GM19372 (cell line): ENCODE results near the gene HECTD1.
"Not testable (repeated sequence)": the region's sequence is repeated elsewhere in the genome, so short reads cannot be mapped to it uniquely, and the experiment has no call there.

Source experiments
- ATAC-seq: cut with Tn5 transposase; IDR thresholded peaks from one replicate; pipeline ENCODE4 v1.9.1; 2021; ENCODE audit warnings: mild to moderate bottlenecking, low read depth, moderate library complexity; ENCODE audit not compliant: unreplicated experiment

The HECTD1 gene

DNA sequence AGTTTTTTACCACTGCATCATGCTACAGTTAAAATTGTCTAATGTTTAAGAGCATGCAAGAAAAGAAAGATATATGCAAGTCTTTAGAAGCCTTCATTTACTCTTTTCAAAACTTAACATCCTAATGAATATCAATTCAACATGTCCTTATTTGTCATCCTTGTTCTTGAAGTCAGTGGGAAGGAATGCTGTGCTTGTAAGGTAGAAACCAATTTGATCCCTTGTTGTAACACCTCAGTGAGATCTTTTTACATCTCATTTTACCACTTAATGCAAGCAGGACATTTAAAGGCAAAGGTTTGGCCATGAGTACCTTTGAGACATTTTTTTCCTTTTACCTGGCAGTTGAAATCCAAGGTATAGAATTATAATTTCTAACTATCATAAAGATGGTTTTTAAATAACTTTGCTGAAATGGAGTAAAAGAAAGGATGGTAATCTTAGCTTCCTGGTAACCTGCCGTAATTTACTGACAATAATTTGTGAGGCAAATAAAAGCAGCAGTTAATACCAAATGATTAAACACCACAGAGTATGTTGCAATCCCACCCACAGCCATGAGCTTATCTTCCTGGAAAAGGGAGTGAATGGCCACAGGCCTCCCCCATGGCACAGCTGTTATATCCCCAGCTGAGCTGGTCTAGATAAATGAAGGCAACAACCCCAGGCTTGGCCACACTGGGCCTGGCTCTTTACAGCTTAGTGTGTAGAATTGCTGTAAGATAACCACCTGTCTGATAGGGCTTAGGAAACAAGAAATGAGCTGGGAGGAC is 148.3 kb downstream of the HECTD1 start:
- ATAC-seq = no peak

DNA sequence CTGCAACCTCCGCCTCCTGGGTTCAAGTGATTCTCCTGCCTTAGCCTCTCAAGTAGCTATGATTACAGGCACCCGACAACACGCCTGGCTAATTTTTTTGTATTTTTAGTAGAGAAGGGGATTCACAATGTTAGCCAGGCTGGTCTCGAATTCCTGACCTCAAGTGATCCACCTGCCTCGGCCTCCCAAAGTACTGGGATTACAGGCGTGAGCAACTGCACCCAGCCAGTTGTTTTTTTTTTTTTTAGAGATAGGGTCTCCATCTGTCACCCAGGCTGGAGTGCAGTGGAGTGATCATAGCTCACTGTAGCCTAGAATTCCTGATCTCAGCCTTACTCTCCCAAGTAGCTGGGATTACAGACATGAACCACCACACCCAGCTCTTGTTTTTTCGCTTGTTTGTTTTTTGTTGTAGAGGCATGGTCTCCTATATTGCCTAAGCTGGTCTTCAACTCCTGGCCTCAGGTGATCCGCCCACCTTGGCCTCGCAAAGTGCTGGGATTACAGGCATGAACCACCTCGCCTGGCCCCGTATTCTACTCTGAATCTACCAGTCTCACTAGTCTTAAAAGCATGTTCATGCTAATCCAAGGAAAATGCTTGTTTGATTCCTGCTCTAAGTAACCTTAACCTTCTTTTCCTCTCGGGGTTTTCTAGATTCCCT is 149.8 kb downstream of the HECTD1 start:
- ATAC-seq = no peak

DNA sequence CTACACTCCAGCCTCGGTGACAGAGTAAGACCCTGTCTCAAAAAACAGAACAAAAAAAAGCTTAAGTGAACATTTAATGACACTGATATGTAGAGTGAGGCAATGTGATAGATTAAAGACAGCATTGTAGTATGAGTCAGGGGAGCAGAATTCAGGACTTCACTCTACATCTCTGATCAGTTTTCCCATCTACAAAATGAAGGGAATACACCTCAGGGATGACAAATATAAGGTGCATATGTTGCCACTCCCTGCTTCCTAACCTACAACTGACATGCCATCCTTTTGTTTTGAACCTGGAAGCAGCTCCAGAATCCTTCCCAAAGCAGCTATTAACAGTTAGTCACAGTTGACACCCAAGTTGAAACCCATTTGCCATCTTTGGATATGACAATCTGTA is 150.6 kb downstream of the HECTD1 start:
- ATAC-seq = no peak

DNA sequence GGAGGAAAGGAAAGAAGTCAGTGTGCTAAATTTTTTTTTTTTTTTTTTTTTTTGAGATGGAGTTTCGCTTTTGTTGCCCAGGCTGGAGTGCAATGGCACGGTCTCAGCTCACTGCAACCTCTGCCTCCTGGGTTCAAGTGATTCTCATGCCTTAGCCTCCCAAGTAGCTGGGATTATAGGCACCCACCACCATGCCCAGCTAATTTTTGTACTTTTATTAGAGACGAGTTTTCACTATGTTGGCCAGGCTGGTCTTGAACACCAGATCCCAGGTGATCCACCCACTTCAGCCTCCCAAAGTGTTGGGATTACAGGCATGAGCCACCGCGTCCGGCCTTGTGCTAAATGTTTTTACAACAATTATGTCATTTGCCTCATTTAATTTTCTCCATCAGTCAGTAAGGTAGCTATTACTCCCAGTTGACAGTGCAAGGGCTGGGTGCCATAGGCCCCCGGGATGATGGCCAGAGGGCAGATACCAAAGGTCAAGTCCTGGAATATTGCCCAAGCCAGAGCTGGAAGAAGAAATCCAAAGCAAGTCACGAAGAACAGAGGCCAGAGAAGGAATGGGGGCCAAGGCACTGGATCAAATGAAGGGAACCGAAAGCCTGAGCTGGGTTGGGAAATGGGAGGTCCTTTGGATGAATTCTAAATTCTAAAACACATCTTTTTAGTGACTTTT is 154.5 kb downstream of the HECTD1 start:
- not testable (repeated sequence) for ATAC-seq

DNA sequence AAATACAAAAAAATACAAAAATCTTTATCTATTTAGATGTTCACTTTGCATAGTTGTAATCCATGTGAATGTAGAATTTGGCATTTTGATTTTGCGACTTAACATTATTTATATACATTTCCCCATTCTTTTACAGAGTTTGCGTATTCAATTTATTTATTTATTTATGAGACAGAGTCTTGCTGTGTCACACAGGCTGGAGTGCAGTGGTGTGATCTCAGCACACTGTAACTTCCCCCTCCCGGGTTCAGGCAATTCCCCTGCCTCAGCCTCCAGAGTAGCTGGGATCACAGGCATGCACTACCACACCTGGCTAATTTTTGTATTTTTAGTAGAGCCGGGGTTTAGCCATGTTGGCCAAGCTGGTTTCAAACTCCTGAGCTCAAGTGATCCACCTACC is 156.1 kb downstream of the HECTD1 start:
- ATAC-seq = no peak

DNA sequence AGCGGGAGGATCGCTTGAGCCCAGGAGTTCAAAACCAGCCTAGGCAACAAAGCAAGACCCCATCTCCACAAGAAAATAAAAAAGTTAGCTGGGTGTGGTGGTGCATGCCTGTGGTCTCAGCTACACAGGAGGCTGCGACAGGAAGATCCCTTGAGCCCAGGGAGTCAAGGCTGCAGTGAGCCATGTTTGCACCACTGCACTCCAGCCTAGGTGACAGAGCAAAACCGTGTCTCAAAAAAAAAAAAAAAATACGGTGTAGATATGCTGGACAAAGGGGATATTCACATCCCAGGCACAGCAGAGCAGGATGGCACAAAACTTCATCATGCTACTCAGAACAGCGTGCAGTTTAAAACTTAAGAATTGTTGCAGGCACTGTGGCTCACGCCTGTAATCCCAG is 156.6 kb downstream of the HECTD1 start:
- no peak for ATAC-seq
